PC-3 (cell line): ENCODE results near the gene YJU2.

Source experiments
- EZH2phosphoT487 ChIP-seq: fragments of 300-600 bp; sonication (generic); IDR thresholded peaks from 2 replicates; pipeline ENCODE4 v1.6.1; 2018; ENCODE audit warnings: mild to moderate bottlenecking, antibody characterized with exemption, low read length, borderline replicate concordance
- TF ChIP-seq, protein P1 (sequence below): fragments of 300-600 bp; sonication (generic); conservative IDR thresholded peaks from 2 replicates; pipeline ENCODE4 v1.5.1; 2017; ENCODE audit warnings: antibody characterized with exemption, low read depth, mild to moderate bottlenecking, low read length

DNA sequence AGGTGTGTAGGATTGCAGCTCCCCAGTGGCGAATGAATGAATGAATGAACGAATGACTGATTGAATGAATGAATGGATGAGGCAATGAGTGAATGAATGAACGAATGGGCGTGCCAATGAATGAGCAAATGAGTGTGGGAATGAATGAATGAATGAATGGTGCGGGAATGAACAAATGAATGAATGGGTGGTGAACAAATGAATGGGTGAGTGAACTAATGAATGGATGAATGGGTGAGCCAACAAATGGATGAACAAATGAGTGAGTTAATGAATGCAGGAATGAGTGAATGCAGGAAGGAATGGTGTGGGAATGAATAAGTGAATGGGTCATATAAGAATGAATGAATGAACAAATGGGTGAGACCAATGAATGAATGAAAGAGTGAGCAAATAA, 49.7 kb upstream of the YJU2 start:
- TF ChIP-seq, protein P1, sequence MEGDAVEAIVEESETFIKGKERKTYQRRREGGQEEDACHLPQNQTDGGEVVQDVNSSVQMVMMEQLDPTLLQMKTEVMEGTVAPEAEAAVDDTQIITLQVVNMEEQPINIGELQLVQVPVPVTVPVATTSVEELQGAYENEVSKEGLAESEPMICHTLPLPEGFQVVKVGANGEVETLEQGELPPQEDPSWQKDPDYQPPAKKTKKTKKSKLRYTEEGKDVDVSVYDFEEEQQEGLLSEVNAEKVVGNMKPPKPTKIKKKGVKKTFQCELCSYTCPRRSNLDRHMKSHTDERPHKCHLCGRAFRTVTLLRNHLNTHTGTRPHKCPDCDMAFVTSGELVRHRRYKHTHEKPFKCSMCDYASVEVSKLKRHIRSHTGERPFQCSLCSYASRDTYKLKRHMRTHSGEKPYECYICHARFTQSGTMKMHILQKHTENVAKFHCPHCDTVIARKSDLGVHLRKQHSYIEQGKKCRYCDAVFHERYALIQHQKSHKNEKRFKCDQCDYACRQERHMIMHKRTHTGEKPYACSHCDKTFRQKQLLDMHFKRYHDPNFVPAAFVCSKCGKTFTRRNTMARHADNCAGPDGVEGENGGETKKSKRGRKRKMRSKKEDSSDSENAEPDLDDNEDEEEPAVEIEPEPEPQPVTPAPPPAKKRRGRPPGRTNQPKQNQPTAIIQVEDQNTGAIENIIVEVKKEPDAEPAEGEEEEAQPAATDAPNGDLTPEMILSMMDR = no peak
- TF ChIP-seq EZH2phosphoT487 = no peak
